ENCODE data around the gene GNB1.

DNA sequence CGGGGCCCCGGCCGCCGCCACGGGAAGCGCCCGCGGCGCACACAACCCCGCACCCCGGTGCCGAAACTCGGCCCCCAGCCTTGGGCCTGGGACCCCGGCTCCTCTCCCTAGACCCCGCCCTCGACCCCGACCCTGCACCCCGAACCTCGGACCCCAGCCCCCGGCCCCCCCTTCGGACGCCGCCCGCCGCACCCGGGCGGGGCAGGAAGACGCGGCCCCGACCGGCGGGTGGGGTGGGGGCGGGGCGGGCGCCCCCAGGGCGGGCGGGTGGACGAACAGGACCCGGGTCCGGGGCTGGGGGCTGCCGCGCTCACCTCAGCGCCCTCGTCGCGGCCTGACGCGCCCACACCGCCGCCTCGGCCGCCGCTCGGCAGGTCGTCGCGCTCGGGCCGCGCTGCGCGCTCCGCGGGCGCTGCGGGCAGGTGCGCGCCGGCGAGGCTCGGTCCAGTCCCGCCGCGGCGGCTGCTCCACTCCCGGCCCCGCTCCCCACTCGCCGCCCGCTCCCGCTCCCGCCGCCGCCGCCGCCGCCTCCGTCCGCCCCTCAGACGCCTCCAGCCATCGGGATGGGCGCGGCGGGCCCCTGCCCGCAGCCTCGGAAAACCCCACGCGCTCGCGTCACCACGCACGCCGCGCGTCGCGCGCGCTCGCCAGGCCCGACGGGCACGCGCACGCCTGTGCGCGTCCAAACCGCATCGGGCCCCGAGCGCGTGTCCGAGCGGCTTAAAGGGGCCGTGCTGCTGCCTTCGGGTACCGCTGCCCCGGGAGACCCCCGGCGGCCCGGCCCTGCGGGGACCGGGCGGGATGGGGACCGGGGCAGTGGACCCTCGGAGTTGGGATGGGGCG lies at the start of gene GNB1:
- TF ChIP-seq NR3C1 (CRISPR knock-in tag; conservative IDR thresholded peaks at IDR 0.05; ENCODE audit: low read depth) = no peak
- TF ChIP-seq, protein P1, sequence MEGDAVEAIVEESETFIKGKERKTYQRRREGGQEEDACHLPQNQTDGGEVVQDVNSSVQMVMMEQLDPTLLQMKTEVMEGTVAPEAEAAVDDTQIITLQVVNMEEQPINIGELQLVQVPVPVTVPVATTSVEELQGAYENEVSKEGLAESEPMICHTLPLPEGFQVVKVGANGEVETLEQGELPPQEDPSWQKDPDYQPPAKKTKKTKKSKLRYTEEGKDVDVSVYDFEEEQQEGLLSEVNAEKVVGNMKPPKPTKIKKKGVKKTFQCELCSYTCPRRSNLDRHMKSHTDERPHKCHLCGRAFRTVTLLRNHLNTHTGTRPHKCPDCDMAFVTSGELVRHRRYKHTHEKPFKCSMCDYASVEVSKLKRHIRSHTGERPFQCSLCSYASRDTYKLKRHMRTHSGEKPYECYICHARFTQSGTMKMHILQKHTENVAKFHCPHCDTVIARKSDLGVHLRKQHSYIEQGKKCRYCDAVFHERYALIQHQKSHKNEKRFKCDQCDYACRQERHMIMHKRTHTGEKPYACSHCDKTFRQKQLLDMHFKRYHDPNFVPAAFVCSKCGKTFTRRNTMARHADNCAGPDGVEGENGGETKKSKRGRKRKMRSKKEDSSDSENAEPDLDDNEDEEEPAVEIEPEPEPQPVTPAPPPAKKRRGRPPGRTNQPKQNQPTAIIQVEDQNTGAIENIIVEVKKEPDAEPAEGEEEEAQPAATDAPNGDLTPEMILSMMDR (IDR thresholded peaks at IDR 0.05) = no peak
- TF ChIP-seq, protein P2, sequence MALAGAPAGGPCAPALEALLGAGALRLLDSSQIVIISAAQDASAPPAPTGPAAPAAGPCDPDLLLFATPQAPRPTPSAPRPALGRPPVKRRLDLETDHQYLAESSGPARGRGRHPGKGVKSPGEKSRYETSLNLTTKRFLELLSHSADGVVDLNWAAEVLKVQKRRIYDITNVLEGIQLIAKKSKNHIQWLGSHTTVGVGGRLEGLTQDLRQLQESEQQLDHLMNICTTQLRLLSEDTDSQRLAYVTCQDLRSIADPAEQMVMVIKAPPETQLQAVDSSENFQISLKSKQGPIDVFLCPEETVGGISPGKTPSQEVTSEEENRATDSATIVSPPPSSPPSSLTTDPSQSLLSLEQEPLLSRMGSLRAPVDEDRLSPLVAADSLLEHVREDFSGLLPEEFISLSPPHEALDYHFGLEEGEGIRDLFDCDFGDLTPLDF (CRISPR knock-in tag; IDR thresholded peaks at IDR 0.05) = no peak
- no peak for TF ChIP-seq MYBL2 (CRISPR knock-in tag; IDR thresholded peaks at IDR 0.05)
- TF ChIP-seq SP1 (CRISPR knock-in tag; conservative IDR thresholded peaks at IDR 0.05) = 0 out of 2 replicates have a peak, but pooled peaks have one; percentile 5
- no peak for TF ChIP-seq JUN (CRISPR knock-in tag; IDR thresholded peaks at IDR 0.05)
- no peak for TF ChIP-seq ZBTB21 (CRISPR knock-in tag; IDR thresholded peaks at IDR 0.05; ENCODE audit: borderline replicate concordance)
- TF ChIP-seq, protein P3, sequence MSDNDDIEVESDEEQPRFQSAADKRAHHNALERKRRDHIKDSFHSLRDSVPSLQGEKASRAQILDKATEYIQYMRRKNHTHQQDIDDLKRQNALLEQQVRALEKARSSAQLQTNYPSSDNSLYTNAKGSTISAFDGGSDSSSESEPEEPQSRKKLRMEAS (CRISPR knock-in tag; IDR thresholded peaks at IDR 0.05) = no peak
- TF ChIP-seq TEAD1 (CRISPR knock-in tag; IDR thresholded peaks at IDR 0.05) = no peak

Measured in WTC11 (cell line).